ENCODE data around the gene SYCP2. TPM values are rescaled to one million over a fixed set of nuclear protein-coding genes. Genes with fewer than 3 reads are reported as not detected.

The SYCP2 gene
- total RNA-seq, 2 donors from 2014 or later, result 2.5 to 6.7 TPM

DNA sequence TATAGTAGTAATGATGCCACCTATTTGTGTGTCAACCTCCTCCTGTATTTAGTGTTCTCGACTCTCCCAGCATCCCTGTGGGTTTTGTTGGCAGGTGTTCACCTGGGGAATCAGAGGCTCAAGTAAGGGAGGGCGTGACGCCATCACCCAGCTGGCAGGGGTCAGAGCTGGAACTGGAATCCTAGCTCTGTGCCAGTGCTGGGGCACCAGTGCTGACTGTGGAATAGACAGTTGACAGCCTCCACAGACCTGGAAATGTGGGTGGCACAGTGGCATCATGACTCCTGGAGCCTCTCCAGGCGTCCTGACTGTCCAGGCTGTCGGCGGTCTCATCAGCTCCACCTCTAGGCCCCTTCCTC, 102.8 kb downstream of the SYCP2 start:
- Mint-ChIP-seq H3K27me3 (peaks cover 36% of the 10 kb centered on the region), H3K4me3 (no peak overlapping the region), H3K27ac (no peak overlapping the region), H3K36me3 (ENCODE audit: low read depth) (no peaks in the 10 kb centered on the region), H3K9me3 (no peaks in the 10 kb centered on the region), H3K4me1 (no peaks in the 10 kb centered on the region)
- no peak for ATAC-seq (replicated peaks)

DNA sequence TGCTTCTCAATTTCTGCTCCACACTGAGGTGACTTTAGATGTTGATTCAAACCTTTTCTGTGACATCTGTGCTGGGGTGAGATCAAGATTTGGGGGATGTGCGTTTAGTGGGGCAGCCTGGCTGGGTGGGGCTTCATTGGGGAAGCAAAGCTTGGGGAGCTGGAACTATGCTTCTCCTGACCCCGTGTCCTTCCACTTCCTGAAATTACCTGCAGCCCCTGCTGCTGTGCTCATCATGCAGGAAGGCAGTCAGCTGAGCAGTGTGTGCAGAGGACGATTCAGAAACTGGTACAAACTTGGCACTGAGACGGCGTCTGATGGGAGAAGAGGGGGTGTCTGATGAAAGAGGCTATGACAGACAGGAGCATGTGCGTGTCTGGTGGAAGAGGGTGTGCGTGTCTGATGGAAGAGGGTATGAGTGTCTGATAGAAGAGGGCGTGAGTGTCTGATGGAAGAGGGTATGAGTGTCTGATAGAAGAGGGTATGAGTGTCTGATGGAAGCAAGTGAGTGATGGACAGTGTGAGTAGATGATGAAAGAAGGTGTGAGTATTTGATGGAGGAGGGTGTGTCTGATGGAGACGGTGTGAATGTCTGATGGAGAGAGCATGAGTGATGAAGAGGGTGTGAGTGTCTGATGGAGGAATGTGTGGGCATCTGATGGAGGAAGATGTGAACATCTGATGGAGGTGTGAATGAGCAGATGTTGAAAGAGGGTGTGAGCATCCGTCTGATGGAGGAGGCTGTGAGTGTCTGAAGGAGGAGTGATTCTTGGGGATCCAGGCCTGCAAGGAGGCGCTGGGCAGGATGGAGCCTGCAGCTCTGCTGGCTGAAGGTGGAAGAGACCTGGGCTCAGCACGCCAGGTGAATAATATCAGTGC, 103.4 kb downstream of the SYCP2 start:
- no peak overlapping the region for H3K4me3 Mint-ChIP-seq
- no peaks in the 10 kb centered on the region for H3K9me3 Mint-ChIP-seq
- no peaks in the 10 kb centered on the region for H3K36me3 Mint-ChIP-seq (ENCODE audit: low read depth)
- peaks cover 32% of the 10 kb centered on the region for H3K27me3 Mint-ChIP-seq
- H3K4me1 Mint-ChIP-seq, result no peaks in the 10 kb centered on the region
- H3K27ac Mint-ChIP-seq, result no peak overlapping the region
- ATAC-seq (replicated peaks), result no peak

DNA sequence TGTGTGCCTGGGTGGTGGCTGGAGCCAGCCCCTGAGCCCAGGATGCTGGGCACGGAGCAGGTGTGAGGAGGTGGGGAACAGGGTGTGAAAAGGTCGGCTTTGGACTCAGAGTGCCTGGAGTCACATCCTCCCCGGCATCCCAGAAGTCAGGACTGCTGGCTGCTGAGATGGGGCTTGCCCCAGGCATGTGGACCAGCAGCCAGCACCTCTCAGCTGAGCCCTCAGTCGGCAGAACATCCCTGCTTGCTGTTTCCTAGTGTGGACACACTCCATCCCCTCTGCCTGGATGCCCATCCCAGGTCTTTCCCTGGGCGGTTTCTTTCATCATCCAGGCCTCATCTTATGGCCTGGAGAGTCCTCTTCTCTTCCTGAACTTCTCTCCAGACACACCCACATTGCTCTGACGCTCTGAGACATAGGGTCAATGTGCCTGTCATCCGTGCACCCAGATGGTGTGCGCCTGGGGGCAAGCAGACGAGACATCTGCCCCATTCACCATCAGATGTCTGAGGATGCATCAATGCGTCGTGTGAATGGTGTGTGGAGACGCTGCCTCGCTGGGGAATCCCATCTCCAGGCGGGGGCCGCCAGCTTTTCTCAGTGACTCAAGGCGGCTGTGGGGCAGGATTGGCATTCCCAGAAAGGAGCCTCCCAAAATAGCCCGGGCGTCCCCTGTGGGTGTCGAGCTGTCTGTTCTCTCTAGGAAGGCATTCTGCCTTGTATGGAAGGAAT, 104.2 kb downstream of the SYCP2 start:
- Mint-ChIP-seq H3K4me3 (no peak overlapping the region), H3K27me3 (peaks cover 23% of the 10 kb centered on the region), H3K4me1 (no peaks in the 10 kb centered on the region), H3K36me3 (ENCODE audit: low read depth) (no peaks in the 10 kb centered on the region), H3K9me3 (no peaks in the 10 kb centered on the region), H3K27ac (no peak overlapping the region)
- ATAC-seq (replicated peaks), result no peak

DNA sequence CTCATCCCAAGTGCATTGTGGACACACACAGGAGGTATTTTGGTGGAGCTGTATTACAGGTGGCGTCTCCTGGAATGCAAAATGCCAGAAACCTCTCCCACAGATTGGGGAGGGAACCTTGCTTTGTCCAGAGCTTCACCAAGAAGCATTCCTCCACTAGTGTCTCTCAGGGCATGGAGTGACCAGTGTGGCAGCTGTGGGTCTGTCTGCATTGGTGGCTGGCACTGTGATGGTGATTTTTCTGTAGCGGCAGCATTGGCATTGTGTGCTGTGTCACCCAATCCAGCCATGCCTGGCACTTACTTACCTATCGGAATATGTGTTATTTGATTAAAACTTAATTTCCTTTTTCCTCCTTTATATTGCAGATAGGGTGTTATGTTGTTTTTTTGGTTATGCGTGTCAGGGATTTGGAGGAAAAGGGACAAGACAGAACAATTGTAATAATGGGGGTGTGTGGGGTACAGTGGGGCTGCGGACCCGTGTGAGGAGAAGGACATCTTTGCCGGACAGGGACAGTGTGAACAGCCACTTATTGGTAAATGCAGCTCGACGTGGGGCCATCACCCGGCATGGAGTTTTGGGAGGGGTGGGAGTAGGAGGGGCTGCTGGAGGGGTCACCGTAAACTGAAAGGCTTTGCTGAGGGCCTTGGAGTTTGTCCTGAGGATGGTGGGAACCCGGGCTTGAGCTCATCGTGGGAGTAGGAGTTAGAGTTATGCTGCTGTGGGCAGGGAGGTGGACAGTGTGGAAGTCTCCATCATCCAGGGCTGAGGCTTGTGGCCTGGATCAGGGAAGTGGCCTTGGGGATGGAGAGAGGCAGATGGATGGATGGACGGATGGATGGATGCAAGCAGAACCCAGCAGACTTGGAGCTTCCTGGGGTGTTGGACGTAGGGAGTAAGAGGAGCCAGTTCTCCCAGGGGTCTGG, 105.0 kb downstream of the SYCP2 start:
- H3K27me3 Mint-ChIP-seq, result peaks cover 18% of the 10 kb centered on the region
- no peak for ATAC-seq (replicated peaks)
- H3K36me3 Mint-ChIP-seq (ENCODE audit: low read depth), result no peaks in the 10 kb centered on the region
- H3K9me3 Mint-ChIP-seq, result no peaks in the 10 kb centered on the region
- H3K27ac Mint-ChIP-seq, result no peak overlapping the region
- no peak overlapping the region for H3K4me3 Mint-ChIP-seq
- no peaks in the 10 kb centered on the region for H3K4me1 Mint-ChIP-seq

DNA sequence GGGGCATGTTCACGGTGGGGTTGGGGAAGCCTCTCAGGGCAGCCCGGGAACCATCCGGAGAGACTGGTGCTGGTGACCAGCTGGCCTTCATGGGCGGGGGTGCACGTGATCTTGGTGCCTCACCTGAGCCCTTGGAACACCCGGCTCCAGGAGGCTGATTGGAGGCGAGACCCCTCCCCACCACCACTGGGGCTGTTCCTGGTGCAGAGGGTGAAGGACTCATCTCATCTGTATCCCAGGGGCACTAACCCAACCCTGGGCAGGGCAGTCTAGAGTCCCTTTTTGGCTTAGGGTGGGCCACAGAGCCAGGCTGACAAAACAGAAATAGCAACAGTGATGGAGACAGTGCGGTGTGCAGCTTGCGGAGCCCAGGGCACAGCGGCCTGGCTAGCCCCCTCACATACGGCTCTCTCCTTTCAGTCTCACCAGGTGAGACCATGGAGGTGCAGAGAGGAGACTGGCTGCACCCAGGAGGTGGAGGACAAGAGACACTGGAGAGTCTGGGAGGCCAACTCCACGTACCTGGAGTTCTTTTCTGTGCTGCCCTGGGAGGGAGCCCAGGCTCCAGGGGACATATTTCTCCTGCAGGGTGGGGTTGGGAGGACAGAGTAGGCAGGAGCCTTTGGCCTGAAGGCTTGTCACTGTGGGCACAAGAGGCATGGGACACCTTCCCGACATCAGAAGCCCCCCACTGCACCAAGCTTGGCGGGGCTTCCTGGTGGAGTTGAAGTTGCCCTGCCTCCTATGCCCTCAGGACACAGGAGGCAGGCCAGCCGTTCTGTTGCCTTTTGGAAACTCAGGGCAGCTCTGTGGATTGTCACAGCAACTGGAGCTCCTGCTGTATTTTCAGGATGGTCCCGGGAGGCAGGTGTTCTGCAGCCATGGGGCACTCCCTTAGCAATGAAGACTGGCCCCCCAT, 106.0 kb downstream of the SYCP2 start:
- Mint-ChIP-seq H3K4me1 (no peaks in the 10 kb centered on the region), H3K27me3 (peaks cover 14% of the 10 kb centered on the region), H3K27ac (no peak overlapping the region), H3K36me3 (ENCODE audit: low read depth) (no peaks in the 10 kb centered on the region), H3K9me3 (no peaks in the 10 kb centered on the region), H3K4me3 (no peak overlapping the region)
- no peak for ATAC-seq (replicated peaks)

DNA sequence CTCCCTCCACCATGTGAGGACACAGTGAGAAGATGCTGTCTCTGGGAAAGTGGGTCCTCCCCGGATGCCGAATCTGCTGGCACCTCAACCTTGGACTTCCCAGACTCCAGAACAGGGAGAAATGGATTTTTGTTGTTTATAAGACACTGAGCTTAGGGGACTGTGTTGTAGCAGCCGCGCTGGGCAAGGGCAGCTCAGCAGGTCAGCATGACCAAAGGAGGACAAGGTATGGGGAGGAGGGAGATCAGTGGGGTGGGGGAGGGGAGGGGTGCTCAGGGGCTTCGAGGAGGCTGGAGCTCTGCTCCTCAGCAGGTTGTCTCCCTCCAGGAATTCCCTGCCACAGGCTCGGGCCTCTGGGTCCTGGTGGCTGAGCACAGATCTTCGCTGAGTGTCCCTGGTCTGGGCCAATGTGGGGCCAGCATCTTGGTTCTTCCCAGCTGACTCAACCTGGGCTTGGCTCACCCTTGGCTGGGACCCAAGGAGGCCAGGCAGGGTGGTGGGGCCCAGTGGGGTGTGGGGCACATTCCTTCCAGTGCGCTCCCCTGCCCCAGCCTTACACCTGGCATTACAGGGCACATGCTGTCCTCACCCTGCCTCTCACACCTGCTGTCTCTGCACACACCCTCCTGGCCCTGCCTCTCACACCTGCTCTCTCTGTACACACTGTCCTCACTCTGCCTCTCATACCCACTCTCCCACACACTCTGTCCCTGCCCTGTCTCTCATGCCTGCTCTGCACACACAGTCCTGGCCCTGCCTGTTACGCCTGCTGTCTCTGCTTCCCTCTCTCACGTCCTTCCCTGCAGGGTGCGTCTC, 107.3 kb downstream of the SYCP2 start:
- ATAC-seq (replicated peaks), result no peak
- no peak overlapping the region for H3K27ac Mint-ChIP-seq
- peaks cover 18% of the 10 kb centered on the region for H3K27me3 Mint-ChIP-seq
- no peaks in the 10 kb centered on the region for H3K36me3 Mint-ChIP-seq (ENCODE audit: low read depth)
- H3K4me3 Mint-ChIP-seq, result no peak overlapping the region
- no peaks in the 10 kb centered on the region for H3K4me1 Mint-ChIP-seq
- H3K9me3 Mint-ChIP-seq, result no peaks in the 10 kb centered on the region

DNA sequence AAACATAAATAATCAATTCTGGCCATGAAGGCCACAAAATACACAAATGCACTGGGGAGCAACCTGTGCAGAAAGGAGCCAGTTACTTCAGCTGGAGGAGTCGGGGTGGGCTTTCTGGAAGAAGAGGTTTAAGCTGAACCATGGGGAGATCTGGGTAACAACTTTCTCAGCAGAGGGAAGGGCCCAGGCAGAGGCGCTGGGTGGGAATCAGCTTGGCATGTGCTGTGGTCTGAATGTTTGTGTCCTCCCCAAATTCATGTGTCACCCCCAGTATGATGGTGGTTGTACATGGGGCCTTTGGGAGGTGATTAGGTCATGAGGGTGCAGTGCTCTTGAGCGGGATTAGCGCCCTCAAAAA, 107.9 kb downstream of the SYCP2 start:
- peaks cover 18% of the 10 kb centered on the region for H3K27me3 Mint-ChIP-seq
- no peaks in the 10 kb centered on the region for H3K4me1 Mint-ChIP-seq
- H3K4me3 Mint-ChIP-seq, result no peak overlapping the region
- no peak overlapping the region for H3K27ac Mint-ChIP-seq
- no peaks in the 10 kb centered on the region for H3K36me3 Mint-ChIP-seq (ENCODE audit: low read depth)
- no peak for ATAC-seq (replicated peaks)
- H3K9me3 Mint-ChIP-seq, result no peaks in the 10 kb centered on the region

DNA sequence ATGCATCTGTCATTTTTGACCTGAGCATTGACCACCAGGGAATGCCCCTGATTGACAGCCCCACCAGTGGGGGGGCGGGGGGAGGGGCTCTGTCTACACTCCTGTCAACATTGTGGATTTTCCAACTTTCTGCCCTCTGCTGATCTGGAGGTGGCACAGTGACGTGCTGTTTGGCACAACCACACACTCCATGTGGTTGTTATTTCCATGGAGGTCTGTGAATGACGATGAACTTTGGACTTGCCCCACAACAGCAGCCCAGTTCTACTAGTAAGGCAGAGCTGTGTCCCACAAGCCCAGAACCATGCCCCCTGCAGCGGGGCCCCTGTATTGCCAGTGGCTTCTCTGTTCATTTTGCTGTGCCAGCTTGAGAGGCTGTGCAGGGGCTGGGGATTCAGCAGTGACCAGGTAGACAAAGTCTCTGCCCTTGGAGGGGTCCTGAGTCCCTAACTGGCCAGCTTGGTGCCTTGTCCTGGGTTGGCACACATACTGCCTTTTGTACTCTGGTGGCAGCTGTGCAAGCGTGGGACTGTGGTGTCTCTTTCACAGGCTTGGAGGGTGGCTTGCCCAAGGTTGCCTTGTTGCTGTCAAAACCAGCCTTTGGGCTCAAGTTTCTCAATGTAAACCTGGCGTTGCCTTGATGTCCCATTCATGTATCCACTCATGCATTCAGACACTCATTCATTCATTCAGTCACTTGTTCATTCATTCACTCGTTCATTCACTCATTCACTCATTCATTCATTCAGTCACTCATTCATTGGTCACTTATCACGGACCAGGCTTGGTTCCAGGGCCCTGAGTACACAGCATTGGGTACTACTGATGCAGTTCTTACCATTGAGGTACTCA, 108.5 kb downstream of the SYCP2 start:
- Mint-ChIP-seq H3K4me1 (no peaks in the 10 kb centered on the region), H3K9me3 (no peaks in the 10 kb centered on the region), H3K27me3 (peaks cover 14% of the 10 kb centered on the region), H3K36me3 (ENCODE audit: low read depth) (no peaks in the 10 kb centered on the region), H3K4me3 (no peak overlapping the region), H3K27ac (no peak overlapping the region)
- no peak for ATAC-seq (replicated peaks)

DNA sequence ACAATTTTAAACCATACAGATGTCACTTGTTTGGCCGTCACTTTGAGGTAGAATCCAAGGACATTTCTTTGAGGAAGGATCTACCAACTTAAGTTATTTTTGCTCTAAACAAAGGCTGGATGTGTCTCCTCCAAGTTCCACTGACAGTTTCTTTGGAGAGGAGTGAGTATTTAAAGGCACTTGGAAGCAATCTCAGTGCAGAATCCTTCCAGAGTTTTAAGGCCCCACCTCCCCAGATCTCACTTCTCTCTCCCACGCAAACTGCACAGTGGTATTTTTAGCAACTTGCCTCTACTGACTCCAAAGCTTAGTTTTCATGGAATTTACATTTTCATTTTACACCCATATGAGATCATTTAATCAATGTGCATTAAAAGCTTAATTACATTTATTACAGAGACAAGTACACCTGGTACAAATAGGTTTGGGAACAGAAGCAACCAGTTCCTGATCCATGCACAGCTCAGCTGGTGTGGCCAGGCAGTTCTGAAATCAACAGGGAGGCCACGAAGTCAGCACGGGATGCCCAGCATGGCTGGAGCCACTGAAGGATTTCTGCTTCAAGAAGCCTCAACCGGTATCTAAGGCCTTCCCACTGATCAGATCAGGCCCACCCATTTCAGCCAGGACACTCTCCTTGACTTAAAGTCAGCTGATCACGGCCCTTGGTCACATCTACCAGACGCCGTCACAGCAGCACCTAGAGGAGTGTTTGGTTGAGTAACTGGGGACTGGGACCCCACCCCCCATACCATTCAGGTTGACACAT, 109.8 kb downstream of the SYCP2 start:
- ATAC-seq (replicated peaks), result no peak

DNA sequence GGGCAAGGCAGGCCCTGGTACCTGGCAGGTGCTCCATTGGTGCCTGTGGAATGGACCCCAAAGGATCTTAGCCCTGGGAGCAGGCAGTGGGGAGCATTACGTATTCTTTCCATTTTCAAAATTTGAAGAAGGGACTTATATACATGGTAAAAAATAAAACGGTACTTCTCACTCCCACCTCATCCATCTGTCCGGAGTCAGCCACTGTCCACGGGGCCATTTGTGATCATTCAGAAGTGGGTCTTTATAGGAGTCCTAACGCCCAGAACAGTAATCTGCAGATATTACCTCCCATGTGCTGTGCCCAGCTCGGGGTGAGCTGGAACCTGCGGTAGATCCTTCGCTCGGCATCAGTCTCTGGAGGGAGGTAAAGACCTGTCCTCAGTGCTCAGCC, 110.4 kb downstream of the SYCP2 start:
- Mint-ChIP-seq H3K27ac (no peak overlapping the region), H3K4me1 (no peaks in the 10 kb centered on the region), H3K36me3 (ENCODE audit: low read depth) (no peaks in the 10 kb centered on the region), H3K27me3 (peaks cover 8% of the 10 kb centered on the region), H3K4me3 (no peak overlapping the region), H3K9me3 (no peaks in the 10 kb centered on the region)
- no peak for ATAC-seq (replicated peaks)

More for the DNA sequence above, 109.8 kb downstream of the SYCP2 start:
- Mint-ChIP-seq H3K36me3 (ENCODE audit: low read depth) (no peaks in the 10 kb centered on the region), H3K27me3 (peaks cover 11% of the 10 kb centered on the region), H3K4me1 (no peaks in the 10 kb centered on the region), H3K9me3 (no peaks in the 10 kb centered on the region), H3K4me3 (no peak overlapping the region), H3K27ac (no peak overlapping the region)

DNA sequence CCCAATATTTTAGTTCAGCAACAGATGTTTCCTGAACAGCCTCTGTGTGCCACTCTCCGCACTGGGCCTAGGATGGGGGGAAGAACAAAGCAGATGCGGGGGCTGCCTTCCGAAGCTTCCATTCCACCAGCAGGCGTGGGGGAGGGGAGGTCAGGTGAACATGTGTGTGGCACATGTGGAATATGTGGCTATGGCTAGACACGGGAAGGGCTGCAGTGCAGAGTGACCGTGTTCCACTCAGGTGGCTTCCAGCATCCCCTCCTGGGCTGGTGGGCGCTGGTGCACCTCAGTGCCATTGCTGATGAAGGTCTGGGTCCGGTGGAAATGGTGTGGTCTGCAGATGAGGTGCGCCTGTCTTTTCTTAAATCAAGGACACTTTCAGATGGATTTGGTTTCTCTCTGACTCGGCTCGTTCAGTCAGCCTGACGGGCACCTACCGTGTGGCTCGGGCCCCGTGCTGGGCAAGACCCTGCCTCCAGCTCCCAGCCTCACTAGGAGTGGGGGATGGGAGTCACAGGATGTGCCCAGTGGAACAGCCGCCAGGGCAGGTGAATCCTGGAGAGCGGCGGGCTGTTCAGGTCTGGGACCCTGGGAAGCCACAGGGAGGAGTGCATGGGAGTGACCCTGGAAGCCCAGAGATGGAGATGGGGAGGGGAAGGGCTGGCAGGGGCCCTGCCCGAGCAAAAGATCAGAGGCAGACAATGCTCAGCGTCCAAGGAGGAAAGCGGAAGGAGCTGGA, 111.0 kb downstream of the SYCP2 start:
- Mint-ChIP-seq H3K4me3 (no peak overlapping the region), H3K9me3 (no peaks in the 10 kb centered on the region), H3K36me3 (ENCODE audit: low read depth) (no peaks in the 10 kb centered on the region), H3K27me3 (peaks cover 8% of the 10 kb centered on the region), H3K4me1 (no peaks in the 10 kb centered on the region), H3K27ac (no peak overlapping the region)
- ATAC-seq (replicated peaks), result no peak

All from activated T-helper 17 cell treated with anti-CD3 and anti-CD28 coated beads, Interleukin-2, amount 50 U/mL, for 72 hours (primary cell).